NB4 (cell line): ENCODE measurements around the gene AKT3.
"Not testable (repeated sequence)": the region's sequence is repeated elsewhere in the genome, so short reads cannot be mapped to it uniquely, and the experiment has no call there.

Experiments used
- DNase-seq: peaks from one replicate; pipeline ENCODE4 v3.0.0; 2010; ENCODE audit warnings: low read depth
- H3K4me3 ChIP-seq: one replicate; pipeline ENCODE4 v1.5.1; 2011; ENCODE audit warnings: mild to moderate bottlenecking, low read depth, low read length, moderate library complexity
- CTCF ChIP-seq: IDR thresholded peaks from one replicate; pipeline ENCODE4 v1.5.1; 2012; ENCODE audit warnings: low read depth, low read length
- MAX ChIP-seq: IDR thresholded peaks from 2 replicates; pipeline ENCODE4 v1.6.1; 2011; ENCODE audit warnings: low read depth, low read length
- MYC ChIP-seq: IDR thresholded peaks from 2 replicates; pipeline ENCODE4 v1.6.1; 2011; ENCODE audit warnings: low read depth, low read length
- POLR2A ChIP-seq: IDR thresholded peaks from 2 replicates; pipeline ENCODE4 v1.6.1; 2011; ENCODE audit warnings: mild to moderate bottlenecking; ENCODE audit not compliant: insufficient read length; ENCODE audit errors: extremely low read depth

AKT3 gene

GRCh38 chr1:243884603-243885002, 34.6 kb upstream of the AKT3 start:
- TF ChIP-seq MAX (no peak), POLR2A (no peak)
- DNase-seq, result no peak
- H3K4me3 ChIP-seq, result no peak overlapping the region

GRCh38 chr1:243883551-243883950, 33.5 kb upstream of the AKT3 start:
- DNase-seq, result no peak
- no peak overlapping the region for H3K4me3 ChIP-seq
- TF ChIP-seq MYC (no peak), CTCF (no peak), MAX (no peak), POLR2A (no peak)

DNA sequence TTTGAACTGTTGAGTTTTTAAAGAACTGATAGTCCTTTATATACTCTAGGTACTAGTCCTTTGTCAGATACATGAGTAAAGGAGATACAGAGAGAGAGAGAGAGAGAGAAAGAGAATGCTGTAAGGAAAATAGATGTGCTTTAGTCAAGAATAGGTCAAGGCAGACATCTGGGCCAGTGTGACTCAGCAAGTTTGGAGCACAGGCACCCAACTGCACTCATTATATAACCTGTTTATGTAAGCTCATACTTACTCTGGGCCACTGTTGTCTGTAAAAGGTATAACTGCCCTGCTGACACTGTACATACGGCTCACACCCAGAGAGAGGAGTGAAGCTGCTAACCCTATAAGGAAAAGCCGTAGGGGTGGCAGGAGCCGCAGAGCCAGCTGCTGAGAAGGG, 32.2 kb upstream of the AKT3 start:
- TF ChIP-seq POLR2A, result no peak
- peak; percentile 20 for DNase-seq
- no peak overlapping the region for H3K4me3 ChIP-seq

- not testable (repeated sequence) for H3K4me3 ChIP-seq
Measured at GRCh38 chr1:243877058-243877457, 27.0 kb upstream of the AKT3 start.

DNA sequence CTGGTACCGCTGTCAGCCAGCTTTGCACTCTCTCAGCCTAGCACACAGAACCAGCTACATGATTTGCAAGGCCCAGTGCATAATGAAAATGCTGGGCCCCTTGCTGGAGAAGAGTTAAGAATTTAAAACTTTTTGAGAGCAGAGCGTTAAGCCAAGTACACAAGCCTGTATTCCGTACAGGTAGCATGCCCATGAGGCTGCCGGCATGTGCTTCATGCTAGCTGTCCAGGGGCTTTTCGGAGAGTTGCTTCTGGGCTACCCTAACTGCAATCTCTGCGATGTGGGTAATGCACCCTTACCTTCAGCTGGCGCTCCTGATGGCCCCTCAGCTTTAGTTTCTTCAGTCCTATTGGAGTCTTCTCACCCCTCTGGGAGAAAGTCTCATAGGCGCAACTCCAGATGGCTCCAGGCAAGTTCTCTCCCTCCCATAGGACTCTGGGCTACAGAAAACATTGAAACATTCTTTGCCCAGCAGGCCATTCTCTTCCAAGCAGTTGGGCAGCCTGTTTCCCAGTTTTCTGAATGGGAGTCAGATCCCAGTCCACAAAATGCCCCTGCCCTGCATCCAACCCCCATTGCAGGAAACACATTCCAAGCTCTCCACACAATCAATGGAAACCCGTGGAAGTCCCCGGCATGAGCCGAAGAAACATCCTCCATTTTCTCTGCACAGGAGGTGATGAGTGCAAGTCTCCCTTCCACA, 5.7 kb upstream of the AKT3 start:
- DNase-seq, result no peak
- H3K4me3 ChIP-seq, result no peak overlapping the region
- TF ChIP-seq POLR2A (no peak), MAX (no peak), CTCF (no peak), MYC (no peak)

More at GRCh38 chr1:243877058-243877457, 27.0 kb upstream of the AKT3 start:
- DNase-seq, result not testable (repeated sequence)

GRCh38 chr1:243851765-243852164, 1.7 kb upstream of the AKT3 start:
- DNase-seq, result no peak
- H3K4me3 ChIP-seq, result peak overlapping the region; percentile 9
- no peak for TF ChIP-seq MAX
- TF ChIP-seq POLR2A, result no peak
- TF ChIP-seq CTCF, result no peak
- no peak for TF ChIP-seq MYC

DNA sequence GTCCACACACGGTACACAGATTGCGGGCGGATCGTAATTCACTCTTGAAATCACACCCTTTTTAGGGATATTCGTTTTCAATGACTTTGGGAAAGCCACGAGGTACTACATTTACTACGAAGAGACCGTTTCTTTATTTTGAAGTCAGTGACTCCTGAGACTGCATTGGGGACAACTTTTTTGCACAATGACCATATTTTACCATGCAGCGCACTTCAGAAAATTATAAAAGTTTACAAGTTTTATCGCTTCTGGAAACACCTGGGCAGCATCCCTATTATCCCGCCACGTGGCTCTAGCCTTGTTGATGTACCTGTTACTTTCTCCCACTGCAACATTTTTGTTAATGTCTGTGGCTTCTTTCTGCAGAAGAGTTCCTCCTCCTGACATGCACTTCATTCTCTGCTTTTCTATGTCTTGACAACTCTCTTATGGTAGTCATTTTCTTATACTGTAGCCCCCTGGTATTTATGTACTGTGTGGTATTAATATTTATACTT, 1.3 kb upstream of the AKT3 start:
- TF ChIP-seq MYC (no peak), POLR2A (no peak), CTCF (no peak), MAX (no peak)
- H3K4me3 ChIP-seq, result peak overlapping the region; percentile 57
- DNase-seq, result no peak
